NCI-H446 (cell line): ENCODE measurements around the gene DDX51.
A peak's percentile ranks its signal among the peaks of the same experiment; 100 is the strongest.
"Not testable (repeated sequence)": the region's sequence is repeated elsewhere in the genome, so short reads cannot be mapped to it uniquely, and the experiment has no call there.

Experiments used
- DNase-seq, 2 experiments: peaks; one replicate each; lab custom pipeline; 2025; lab: John Stamatoyannopoulos, UW

DDX51 gene

GRCh38 chr12:132153501-132154340, 9.6 kb upstream of the DDX51 start:
- DNase-seq = peak; percentile 39 to 72

- no peak for DNase-seq
These were observed 8.8 kb upstream of the DDX51 start for GRCh38 chr12:132152953-132153352.

- DNase-seq = no peak
These were observed 8.3 kb upstream of the DDX51 start for GRCh38 chr12:132152411-132152821.

DNA sequence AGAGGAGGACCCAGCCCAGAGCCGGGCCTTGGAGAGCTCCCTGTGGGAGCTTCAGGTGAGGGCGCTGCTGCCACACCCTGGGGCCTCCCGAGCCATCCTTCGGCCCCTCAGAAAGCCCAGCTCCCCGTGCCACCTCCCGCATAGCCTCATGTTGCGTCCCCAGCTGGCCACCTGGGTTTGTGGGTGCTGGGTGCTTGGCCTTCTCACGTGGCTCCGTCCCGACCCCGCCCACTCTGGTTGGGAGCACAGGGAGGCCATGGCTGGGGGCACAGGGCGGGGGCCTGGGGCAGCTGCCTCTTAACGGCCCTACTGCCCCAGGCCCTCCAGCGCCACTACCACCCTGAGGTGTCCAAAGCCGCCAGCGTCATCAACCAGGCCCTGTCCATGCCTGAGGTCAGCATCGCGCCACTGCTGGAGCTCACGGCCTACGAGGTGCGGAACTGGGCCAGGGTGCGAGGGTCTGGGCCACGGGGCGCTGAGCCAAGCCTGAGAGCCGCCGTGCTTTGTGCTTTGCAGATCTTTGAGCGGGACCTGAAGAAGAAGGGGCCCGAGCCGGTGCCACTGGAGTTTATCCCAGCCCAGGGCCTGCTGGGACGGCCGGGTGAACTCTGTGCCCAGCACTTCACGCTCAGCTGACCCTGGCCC, 7.8 kb upstream of the DDX51 start:
- no peak for DNase-seq

DNA sequence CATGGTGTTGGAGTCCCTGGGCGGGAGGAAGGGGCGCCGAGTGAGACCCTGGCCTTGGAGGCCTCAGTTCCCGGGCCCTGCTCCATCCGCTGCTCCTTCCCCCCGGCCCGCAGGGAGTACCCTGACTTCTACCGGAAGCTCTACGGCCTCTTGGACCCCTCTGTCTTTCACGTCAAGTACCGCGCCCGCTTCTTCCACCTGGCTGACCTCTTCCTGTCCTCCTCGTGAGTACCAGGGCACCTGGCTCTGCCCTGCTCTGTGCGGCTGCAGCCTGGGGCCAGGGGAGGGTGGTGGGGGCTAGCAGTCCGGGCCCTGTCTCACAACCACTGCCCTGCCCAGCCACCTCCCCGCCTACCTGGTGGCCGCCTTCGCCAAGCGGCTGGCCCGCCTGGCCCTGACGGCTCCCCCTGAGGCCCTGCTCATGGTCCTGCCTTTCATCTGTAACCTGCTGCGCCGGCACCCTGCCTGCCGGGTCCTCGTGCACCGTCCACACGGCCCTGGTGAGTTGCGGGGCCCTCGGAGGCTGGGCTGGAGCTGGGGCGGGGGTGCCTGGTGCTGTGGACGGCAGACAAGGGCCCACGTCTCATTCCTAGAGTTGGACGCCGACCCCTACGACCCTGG, 7.1 kb upstream of the DDX51 start:
- DNase-seq = no peak

DNA sequence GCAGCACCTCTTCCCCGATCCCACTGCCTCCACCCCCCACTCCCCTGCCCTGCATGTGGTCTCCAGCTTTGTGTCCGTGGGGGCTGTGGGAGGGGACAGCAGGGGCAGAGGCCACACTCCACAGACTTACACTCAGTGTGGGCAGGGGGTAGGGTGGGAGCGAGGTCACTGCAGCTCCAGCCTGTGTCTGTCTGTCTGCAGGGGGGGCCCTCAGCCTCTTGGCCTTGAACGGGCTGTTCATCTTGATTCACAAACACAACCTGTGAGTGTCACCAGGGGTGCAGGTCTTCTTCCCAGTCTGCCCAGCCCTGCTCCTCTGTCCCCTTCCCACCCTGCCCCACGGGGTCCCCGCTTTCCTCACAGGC, 6.6 kb upstream of the DDX51 start:
- DNase-seq = no peak

- DNase-seq = not testable (repeated sequence)
These were observed 5.4 kb upstream of the DDX51 start for GRCh38 chr12:132149526-132149925.

DNA sequence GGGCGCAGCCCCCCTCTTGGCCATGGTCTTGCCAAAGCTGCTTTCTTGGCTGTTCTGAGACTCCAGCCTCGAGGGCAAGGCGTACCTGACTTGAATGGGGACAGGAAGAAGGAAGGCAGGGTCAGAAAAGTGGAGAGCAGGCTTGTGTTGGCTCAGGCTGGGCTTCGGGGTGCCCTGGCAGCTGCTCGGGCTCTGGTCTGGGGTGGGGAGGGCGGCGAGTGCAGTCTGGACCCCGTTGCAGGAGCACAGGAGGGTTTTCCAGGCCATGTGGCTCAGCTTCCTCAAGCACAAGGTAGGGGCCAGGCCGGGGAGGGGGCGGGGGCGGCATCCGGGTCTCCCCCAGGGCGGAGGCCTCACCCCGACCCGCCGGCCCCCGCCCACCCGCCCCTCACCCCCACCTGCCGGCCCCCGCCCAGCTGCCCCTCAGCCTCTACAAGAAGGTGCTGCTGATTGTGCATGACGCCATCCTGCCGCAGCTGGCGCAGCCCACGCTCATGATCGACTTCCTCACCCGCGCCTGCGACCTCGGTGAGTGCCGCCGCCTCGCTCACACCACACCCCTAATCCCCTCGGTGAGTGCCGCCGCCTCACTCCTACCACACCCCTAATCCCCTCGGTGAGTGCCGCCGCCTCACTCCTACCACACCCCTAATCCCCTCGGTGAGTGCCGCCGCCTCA, 4.4 kb upstream of the DDX51 start:
- no peak for DNase-seq

DNA sequence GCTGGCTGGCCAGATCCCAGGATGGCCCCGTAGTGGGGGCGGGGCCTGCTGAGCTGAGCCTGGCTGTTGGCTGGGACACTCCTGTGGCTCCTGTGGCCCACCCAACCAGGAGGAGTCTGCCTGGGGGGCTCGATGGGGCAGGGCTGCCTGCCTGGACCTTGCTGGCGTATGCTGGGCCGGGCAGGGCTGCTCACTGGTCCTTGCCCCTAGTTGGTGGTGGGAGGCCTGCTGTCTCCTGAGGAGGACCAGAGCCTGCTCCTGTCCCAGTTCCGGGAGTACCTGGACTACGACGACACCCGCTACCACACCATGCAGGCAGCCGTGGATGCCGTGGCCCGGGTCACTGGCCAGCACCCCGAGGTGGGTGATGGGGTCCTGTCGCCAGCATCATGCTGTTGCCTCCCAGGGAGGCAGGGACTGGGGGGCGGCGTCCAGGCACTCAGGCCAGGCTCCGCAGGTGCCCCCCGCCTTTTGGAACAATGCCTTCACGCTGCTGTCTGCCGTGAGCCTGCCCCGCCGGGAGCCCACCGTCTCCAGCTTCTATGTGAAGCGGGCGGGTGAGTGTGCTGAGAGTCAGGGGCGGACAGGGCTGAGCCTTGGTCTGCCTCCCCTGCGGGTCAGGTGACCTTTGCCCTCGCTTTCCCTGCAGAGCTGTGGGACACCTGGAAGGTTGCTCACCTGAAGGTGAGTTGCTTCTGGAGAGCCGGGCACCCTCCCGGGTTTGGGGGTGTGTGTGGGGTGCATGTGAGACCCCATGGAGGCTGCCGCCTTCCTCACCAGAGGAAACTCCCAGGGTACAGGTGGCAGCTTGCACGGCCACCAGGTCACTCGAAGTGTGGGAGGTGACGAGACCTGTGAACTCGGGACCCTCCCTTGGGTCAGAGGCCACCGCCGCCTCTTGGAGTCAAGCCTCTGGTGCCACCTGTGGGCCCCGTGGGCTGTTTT, 3.6 kb upstream of the DDX51 start:
- DNase-seq = no peak

GRCh38 chr12:132146772-132147422, 2.8 kb upstream of the DDX51 start:
- DNase-seq = no peak

GRCh38 chr12:132146098-132146497, 2.0 kb upstream of the DDX51 start:
- DNase-seq = no peak

DNA sequence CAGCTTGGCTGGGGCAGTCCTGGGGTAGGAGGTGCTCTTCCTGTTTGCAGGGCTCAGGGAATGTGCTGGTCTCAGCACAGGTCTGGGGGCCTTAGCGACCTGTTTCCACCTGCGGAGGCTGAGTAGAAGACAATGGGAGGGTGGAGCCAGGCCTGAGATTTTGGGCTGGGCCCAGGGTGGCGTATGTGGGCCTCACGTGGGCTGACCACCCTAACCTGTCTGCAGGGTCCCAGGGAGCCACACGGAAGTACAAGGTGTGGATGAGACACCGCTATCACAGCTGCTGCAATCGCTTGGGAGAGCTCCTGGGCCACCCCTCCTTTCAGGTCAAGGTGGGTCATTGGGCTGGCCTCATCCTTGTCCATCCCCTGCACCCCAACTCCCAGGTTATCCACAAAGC, 1.2 kb upstream of the DDX51 start:
- DNase-seq = no peak

GRCh38 chr12:132144810-132145168, 670 bp upstream of the DDX51 start:
- DNase-seq = no peak

GRCh38 chr12:132143336-132144071, 615 bp downstream of the DDX51 start:
- DNase-seq = no peak

GRCh38 chr12:132142679-132143335, 1.3 kb downstream of the DDX51 start:
- DNase-seq = no peak

DNA sequence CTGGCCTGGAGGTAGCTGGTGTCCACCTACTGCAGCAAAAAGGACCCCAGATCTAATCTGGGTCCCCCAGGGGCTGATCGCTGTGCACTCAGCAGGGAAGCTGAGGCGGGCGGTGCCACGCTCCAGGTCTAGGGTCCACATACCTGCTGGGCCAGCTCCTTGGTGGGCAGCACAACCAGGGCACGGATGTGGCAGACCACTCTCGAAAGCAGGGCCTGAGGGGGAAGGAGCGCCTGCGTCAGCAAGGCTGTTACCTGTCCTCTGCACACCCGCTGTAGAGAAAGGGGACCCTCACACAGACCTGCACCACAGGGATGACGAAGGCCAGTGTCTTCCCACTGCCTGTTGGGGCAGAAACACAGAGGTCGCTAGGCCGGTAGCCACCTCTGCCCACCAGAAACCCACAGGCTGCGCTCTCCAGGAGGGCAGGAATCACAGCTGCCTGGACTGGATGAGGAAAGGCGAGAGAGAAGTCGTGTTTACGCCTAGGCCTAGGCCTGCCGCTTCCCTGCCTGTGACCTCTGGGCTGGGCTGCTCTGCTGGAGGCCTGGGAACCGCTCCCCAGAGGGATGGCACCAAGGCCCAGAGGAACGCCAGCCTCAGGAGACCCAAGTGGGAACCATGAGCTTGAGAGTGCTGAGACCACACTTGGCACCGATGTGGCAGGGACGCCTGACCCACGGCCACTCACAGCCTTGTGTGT, 2.0 kb downstream of the DDX51 start:
- no peak for DNase-seq

GRCh38 chr12:132140918-132141841, 2.9 kb downstream of the DDX51 start:
- no peak for DNase-seq

DNA sequence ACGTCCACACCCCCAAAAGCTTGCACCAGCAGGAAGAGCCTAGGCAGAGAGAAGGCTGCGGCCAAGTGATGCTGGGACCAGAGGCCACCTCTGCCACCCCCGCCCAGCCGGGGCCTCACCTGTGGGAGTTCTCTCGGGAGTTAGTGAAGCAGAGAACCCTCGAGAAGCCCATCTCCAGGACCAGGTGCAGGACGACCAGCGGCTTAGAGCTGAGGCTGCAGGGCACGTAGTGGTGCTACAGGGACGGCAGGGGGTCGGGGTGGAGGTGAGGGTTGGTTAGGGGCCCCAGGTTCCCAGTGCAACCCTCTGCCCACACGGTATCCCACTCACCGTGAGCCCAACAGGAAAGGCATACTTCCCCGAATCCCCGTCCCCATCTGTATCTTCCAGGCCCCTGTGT, 3.6 kb downstream of the DDX51 start:
- no peak for DNase-seq
